Stimulated activated CD8-positive, alpha-beta memory T cell treated with anti-CD3 and anti-CD28 coated beads, Interleukin-15, amount 100 ng/mL, for 24 hours (primary cell): ENCODE results near the gene APOO.

Experiments
- DNase-seq: peaks from one replicate; pipeline ENCODE4 v3.0.0-alpha.2; 2020; ENCODE audit warnings: low read depth

Gene APOO

DNA sequence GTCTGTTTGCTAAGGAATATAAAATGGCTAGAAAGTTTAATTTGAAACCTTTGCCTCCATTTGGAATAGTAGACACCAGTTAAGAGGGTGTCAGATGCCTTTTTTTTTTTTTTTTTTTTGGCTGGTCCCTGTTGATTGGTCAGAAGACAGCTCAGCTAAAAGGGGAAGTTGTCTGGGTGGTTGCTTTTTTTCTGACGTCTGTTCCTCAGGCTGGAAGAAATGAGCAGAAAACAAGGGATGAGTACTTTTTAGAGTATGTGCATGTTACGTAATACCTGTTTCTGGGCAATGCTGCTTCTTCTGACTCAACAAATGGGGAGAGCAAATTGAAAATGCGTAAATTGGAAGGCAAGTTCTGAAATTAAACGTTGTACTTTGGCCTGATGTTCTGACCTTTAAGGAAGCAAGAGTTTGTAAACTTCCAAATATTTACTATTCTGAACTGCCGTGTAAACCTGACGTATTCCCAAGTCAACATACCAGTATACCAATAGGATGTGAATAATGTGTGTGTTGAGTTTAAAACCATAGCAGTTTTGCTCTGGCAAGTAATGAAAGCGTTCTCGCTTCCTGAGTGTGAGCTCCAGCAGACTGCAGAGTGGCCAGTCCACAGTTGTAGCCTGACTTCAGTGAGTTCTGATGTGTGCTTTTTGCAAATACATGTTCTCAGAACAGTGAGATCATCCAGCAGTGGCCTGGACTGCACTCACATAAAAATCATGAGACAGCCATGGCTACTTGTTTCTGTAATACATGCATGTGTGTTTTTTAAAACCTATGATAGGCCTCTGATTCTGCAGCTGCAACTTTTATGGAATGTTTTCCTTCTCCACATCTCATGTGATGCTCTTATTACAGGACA, 123.0 kb downstream of the APOO start:
- DNase-seq, result no peak

DNA sequence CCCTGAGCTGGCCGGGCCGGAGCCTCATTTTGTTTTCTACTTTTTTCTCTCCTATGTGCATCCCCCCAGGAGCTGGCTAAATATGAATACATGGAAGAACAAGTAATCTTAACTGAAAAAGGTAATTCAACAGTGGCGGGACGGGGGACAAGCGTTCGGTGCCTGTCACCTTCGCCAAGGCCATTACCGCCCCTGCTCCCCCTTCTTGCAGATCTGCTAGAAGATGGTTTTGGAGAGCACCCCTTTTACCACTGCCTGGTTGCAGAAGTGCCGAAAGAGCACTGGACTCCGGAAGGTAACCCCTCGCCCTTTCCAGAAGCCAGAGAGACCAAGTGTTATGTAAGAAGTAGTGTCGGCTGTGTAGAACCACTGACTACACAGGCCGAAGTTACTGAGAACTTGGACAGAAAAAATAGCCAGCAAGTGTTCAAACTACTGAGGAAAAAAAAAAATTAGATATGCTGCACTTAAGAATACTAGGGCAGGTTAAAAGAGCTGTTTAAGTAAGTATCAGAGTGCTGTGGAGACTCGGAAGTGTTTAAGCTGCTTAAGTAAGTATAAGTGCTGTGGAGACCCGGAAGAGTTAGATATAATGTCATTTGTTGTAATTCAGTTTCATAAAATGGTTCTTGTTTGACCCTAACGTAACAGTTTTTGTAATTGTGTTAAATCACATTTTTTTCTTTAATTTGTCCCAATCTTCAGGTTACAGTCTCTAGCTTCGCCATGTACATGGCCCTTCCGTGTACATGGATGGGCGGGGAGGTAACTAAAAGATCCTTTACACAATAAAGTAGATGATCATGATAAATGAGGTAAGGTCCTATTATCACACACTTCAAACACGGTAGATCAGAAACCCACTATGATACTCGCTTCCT, 123.9 kb downstream of the APOO start:
- no peak for DNase-seq
